ENCODE measurements around the gene LOXL1.
A peak's percentile ranks its signal among the peaks of the same experiment; 100 is the strongest.

The LOXL1 gene

DNA sequence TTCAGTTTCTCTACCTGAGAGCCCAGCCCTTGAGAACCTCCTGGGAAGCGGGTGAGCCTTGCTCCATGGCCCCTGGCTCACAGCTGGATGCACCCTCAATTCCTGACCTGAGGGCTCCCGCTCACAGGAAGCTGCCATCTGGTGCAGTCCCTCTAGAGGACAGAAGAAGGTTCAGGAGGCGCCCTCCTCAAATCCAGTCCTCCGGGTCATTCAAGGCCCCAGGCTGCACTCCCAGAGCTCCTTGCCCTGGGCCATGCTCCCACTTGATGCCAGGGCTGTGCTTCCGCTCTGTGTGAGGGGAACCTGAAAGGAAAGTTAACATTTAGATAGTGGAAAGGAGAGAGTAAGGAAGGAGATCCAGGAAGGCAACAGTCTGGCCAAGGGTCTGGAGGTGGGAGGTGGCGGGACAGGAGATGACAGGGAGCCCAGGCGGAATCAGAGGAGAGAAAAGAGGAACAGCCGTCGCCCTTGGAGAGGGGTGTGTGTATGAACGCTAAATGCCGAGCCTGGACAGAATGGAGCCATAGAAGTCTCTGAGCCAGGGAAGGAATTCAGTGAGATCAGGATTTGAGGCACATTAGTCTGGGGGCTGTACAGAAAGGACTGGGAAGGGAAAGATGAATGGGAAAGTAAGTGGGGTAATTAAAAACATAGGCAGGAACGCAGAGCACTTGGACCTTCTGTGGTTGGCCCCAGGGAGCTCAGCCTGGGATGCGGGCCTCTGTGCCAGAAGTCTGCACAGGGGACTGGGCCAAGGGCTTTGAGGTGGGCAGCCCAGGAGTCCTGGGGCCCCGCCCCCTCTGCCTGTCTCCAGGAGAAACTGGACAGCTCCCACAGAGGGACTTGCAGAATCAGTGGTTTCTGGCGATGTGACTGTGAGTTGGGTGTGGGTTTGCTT, 26.8 kb upstream of the LOXL1 start:
- DNase-seq (ENCODE audit: low read depth) = no peak

DNA sequence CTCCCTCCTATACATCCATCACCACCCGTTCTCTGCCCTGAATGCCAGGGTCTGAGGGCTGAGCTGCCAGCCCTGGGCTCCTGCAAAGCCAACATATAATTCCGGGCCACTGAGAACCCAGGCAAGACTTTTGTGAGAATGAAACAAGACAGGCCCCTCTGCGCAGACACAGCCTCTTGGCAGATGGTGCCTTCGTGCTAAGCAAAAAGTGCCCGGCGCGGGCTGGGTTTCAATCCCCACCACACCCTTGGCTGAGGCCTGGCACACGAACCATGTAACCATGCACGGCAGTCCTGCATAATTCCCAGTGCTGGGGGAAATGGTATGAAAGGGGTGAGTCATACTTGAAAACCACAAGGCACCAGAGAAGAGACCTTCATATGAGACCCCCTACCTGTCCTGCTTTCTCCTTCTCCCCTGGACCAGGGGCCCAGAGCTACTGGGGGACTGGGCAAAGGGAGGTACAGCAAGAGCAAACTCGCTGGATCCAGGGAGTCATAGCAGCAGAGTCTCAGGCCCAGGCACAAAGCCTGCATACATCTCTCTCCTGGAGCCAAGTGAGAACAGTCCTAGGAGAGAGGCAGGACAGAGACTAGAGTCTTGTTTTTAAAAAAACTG, 26.1 kb upstream of the LOXL1 start:
- DNase-seq (ENCODE audit: low read depth) = no peak

DNA sequence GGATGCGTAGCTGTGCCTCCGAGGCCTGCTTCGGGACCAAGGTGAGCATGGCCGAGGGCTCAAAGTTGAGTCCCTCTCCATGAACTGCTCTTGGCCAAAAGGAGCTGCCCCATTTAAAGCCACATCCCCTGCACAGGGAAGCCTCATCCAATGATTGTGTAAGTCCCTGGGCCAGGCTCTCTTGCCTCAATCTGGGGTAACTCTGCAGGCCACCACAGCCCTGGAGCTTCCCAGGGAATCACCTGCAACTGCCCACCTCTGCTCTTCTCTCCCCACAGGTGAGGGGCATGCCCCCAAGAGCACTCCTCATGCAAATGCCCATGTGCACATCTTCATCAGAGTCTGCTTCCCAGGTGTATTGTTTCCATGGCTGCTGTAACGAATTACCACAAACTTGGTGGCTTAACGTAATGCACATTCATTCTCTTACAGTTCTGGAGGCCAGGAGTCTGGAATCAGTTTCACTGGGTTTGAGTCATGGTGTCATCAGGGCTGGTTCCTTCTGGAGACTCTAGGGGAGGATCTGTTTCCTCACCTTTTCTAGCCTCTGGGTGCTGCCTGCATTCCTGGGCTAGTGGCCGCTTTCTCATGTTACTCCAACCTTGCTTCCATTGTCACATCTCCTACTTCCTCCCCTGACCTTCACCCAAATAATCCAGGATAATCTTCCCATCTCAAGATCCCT, 25.0 kb upstream of the LOXL1 start:
- no peak for DNase-seq (ENCODE audit: low read depth)

DNA sequence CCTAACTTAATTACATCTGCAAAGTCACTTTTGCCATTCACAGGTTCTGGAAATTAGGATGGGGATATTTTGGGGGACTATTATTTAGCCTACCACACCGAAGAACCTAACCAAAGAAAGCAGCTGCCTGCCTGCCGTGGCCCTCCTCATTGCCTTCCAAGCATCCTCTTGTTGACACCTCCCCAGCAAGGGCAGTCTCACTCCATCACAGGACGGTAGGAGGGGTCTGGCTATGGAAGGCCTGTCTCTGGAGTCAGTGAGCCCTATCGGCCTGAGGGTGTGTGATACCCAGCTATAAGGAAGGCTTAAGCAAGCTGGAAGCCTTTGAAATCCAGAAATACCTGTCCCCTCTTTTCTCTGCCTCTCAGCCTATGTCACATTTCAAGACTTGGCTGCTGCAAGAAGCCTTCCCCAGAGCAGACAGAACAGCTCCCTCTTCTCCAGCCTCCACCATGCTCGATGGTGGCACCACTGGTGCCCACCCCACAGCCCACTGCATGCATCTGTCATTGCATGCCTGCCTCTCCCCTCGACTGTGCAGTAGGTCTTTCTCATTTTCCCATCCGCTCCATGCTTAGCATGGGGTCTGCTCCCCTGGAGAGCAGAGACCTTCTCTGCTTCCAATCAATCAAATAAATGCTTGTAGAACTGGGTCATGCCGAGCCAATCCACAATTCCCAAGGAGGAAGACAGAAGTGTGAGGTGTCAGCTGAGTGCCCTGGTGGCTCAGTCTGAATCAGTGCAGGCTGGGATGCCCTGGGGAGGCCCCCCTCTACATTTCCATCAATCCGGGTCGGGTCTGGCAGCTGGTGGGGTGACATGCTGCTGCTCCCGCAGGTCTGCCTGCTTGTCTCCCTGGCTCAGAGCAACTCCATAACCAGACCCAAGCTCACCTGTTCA, 23.9 kb upstream of the LOXL1 start:
- DNase-seq (ENCODE audit: low read depth) = no peak

DNA sequence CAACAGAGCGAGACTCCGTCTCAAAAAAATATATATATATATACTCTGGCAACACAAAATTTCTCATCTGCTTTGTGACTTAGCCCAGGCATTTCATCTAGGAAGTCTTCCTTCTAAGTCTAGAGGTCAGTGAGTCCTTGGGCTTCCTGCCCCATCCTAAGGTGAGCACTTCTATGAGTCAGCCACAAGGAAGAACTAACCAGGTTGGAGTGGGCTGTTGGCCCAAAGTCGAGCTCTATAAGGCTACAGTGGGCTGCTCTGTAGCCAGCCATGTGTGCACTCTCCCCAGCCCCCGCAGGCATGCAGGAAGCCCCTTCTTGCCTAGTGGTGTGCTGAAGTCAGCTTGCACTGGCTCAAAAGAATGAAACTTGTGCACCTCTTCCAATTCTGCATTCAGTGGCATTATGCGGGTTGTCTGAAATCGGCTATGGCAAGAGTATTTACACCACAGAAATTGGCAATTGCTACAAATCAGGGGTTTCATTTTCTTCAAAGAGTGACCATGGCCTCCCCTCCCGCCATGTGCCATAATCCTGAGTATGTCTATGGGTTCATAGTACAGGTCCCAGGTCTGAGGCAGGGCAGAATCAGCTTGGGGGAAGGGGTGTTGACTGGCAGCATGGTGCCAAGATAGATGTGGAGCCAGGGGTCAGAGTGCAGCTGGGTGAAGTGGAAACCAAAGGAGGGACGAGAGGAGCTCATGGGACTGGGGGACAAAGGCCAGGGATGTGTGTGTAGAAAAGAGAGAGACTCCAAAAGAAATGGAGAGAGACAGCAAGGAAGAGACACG, 22.0 kb upstream of the LOXL1 start:
- no peak for DNase-seq (ENCODE audit: low read depth)

DNA sequence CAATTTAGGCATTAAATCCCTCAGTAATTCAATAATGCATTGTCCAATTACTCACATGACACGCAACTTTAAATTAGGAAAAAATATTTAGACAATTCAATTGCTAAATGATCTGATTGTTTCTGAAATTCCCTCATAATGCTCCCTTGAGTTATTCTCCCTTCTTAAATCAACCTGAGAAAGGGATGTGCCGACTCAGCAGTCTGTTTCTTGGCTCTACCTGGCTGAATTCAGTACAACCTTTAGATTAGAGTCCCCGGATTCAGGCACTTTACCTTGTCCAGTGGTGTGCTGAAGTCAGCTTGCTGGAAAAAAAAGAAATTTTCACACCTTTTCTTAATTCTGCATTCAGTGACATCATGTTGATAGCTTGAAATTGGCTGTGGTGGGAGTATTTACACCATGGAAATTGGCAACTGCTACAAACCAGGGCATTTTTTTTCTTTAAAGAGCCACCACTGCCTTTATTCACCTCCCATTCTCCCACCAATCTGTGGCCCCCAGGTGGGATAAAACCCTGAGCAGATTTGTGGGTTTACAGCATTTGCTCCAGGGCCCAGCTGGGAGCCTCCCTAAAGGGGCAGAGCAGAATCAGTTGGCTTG, 20.9 kb upstream of the LOXL1 start:
- DNase-seq (ENCODE audit: low read depth) = no peak

DNA sequence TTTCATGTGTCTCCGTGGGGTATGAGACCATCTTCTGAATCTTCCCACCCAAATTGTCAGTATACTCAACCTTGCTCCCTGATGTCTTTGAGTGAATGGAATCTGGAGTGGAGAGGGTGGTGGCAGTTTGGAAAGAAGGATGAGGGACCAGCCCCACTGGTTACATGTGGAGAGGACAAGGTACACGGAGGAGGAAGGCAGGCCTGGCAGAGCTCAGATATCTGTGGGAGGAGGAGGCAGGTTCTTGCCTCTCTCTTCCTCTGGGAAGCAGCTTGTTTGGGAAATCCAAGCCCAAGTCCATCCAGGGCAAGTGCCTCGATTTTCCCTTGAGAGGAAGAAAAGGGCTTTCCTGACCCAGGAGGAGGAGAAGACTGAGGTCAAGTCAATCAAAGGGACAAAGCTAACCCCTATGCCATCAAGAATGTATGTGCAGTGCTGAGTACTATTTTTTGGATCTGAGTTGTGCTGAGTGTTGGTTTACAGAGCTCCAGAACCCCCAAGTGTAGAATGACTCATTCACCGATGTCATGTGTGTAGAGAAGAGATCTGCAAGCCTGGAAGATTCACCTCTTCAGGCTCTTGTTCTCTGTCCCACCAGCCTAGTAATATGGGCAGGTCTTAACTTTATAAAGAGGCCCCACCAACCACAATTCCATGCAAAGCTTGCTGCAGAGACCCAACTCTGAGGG, 19.8 kb upstream of the LOXL1 start:
- DNase-seq (ENCODE audit: low read depth) = no peak

DNA sequence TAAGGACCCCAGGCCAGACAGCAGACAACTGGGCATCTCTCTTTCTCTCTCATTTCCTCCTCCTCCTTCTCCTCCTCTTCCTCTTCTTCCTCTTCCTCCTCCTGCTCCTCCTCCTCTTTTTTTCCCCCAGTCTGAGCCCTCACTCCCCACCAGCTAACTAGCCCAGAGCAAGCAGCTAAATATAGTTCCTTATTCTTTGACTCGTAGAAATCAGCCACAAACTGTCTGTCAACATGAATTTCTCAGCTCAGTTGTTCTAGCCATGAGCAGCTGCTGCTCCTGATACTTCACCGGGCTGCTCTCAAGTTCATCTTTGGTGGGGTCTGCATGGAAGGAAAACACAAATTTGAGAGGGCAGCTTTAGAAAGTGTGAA, 19.2 kb upstream of the LOXL1 start:
- DNase-seq (ENCODE audit: low read depth) = no peak

DNA sequence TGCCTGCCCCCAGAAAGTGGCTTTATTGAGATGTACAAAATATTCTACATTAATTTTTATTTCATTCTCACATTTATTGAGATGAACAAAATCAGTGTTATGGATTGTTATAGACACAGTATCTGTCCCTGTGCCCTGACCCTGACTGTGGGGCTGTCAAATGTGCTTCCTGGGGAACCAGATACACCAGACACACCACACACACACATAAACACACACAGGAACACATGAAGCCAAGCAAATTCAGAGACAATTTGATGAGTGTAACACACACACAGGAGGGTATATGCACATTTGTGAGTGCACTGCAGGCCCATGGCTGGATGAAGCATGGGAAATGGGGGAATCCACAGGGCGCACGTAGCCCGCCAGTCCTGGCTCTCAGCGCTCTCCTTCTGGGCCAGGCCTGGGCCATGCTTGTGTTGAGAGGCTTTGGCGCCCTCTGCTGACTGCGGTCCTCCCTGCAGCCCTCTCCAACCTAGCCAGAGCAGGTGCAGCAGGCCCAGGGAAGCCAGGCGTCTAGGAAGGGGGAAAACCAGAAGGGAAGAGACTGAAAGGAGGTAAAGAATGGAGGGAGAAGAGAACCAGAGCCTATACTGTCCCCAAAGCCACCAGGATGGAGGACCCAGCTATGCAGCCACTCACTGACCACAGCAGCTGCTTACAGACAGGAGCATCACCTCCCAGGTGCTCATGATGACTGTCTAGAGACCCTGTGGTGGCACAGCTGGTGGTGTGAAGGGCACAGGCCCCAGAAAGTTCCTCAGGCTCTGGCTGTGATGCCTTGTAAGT, 18.0 kb upstream of the LOXL1 start:
- DNase-seq (ENCODE audit: low read depth) = peak; percentile 67

DNA sequence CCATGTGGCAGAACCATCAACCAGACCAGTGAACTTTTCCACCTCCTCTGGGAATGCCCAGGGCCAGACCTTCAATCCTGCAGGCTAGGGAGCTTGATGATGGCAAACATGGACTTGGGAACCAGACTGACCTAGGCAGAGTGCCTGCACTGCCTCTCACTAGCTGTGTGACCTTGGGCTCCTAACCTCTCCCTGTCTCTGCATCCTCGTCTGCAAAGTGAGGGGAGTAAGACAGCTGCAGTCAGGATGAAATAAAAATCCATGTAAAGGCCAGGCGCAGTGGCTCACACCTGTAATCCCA, 17.5 kb upstream of the LOXL1 start:
- no peak for DNase-seq (ENCODE audit: low read depth)

DNA sequence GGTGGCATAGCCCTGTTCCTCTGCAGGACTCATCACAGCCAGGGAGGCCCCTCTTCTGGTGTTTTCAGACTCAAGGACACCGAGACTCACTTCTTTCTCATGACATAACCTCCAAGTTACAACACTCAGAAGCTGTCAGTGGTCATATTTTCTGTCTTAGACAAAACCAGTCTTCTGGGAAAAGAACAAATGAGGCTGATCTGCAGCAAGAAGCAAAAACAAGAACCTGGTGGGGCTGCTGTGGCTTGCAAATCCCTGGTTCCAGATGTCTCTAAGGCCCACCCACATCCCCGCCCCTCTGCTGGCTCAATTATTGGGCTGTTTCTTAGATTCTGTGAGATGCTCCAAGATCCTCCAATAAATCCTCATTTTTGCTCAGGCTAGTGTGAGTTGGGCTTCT, 16.6 kb upstream of the LOXL1 start:
- DNase-seq (ENCODE audit: low read depth) = no peak

DNA sequence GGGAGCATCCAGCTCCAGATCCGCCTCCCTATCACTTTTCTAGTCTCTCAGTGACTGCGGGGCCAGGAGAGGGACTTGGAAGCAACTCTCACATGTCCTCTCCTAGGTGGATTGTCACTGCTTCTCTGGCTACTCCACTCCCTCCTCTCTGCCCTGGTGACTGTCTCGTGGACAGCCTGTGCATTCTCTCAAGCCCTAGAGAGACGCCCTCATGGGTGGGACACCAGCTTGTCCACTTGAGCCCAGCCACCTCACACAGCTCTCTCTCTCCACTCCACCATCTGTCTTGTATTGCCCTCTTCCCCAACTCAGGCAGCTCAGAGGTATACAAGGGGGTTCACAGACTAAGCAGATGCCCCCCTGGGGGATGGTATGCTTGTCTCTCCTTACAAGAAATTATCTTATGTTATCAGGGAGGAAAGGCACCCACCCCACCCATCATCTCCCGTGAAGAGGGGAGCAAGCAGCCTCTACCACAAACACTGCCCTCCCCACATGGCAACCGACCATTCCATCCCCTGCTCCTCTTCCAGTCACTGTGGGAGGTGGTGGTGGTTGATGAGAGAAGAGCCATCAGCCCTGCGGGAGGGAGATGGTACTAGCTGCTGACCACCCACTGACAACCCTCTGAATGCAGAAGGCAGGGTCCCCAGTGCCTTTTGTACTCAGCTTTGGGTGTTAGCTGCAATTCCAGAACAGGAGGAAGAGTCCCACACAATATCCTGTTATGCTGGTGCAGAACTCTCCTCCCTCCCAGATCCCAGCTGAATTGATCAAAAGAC, 15.5 kb upstream of the LOXL1 start:
- no peak for DNase-seq (ENCODE audit: low read depth)

DNA sequence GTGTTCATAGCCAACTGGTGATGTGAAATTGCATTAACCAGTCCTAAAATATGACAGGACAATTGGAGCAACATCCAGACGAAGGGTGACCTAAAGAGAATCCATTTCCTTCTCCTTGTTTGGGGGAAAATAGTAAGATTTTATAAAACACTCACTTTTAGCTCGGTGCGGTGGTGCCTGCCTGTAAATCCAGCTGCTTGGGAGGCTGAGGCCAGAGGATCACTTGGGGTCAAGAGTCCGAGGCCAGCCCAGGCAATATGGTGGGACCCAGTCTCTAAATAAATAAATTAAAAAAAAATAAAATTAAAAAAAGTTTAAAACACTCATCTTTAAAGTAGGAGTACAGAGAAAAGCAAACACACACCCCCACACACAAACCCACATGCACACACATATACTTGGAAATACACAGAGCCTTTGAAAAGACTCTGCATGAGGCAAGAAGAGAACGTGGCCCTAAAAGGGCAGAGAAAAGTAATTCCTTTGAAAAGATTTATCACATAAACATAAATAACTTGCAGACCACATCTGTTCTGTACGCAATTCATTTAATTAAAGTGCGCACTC, 14.1 kb upstream of the LOXL1 start:
- no peak for DNase-seq (ENCODE audit: low read depth)

DNA sequence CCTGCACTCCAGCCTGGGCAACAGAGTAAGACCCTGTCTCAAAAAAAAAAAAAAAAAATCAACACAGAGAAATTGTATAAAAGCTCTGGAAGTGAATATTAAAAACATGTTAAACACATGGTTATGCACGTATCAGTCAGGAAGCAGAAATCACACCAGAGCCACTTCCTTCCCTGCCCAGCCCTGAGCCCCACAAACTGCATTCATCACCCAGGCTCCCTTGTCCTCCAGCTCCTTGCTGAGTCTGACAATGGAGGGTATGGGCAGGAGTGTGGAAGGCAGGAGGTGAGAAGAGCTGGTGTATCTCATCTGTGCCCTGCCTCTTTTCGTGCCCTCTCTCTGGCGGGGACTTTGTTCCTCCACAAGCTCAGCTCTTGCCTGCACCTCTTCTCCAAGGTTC, 12.1 kb upstream of the LOXL1 start:
- DNase-seq (ENCODE audit: low read depth) = no peak

DNA sequence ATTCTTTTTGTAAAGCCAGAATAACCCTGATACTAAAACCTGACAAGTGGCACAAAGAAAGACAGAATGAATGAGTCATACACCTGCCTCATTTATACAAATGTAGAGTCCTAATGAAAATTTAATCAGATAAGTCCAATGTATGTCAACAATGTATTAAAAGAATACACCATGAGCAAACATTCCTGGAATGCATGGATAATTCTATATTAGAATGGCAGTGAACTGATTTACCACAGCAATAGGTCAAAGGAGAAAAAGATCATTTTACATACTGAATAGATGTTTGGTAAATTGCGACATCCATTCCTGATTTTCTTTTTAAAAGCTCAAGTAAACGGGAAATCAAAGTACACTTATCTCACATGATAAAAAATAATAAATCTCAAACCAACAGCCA, 11.2 kb upstream of the LOXL1 start:
- no peak for DNase-seq (ENCODE audit: low read depth)

DNA sequence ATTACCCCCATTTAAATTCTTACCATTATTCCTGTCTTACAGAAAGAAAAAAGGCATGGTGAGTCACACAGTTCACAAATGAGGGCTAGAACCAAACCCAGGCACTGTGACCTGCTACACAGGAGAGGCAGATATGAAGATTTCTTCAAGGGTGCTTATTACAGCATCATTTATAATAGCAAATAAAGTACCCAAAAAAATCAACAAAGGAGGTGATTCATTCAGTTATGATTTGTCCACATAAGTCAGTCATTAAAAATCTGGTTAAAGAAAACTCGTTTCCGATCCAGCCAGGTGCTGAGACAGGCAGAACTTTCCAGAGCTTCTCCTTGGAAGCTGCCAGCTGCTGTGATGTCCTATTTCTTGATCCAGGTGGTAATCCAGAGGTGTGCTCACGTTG, 7.5 kb upstream of the LOXL1 start:
- no peak for DNase-seq (ENCODE audit: low read depth)

DNA sequence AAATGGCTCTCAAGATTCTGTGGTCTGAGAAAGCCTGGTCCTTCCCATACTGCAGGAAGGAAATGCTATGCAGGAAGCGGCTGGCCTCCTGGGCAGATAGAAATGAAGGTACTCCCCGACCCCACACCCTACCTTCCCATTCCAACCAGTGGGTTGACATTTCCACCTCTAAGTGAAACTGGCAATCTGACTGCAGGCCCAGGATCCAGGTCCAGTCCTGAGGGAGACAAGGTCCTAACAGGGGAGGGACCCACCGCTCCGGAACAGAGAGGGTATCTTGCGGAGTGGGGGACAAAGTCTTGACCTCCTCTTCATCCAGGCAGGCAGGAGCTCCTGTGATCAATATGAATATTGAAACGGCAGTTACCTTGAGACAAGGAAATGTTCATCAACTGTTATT, 6.6 kb upstream of the LOXL1 start:
- DNase-seq (ENCODE audit: low read depth) = no peak

DNA sequence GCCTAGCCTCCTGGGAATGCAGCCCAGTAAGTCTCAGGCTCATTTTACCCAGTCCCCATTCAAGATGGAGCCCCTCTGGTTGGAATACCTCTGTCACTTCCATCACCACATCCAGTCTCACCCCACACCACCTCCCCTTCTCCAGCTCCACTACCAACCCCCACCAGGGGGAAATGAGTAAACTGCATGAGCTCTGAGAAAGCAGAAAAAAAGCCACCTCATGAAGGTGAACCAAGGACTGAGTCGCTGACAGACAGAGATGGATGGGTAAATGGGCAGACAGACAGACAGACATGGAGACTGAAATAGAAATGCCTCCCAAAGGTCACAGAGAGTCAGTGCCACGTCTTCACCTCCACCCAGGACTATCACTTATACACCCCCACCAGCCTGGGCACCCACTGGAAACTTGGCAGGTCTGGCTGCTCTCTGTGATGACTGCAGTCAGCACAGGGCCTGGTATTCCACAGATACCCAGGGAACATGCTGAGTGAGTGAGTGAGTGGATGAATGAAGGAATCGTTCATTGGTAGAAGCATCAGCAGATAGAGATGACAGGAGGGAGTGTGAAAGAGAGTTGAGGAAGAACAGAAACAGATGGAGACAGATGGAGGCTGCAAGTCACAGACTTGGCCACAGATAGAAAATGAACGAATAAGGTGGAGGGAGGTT, 4.9 kb upstream of the LOXL1 start:
- no peak for DNase-seq (ENCODE audit: low read depth)
